ENCODE results near the gene FBP2. TPM values are rescaled to one million over a fixed set of nuclear protein-coding genes. Genes with fewer than 3 reads are reported as not detected.

Gene FBP2
- total RNA-seq, 1 experiment from 2014 or later, result not detected

DNA sequence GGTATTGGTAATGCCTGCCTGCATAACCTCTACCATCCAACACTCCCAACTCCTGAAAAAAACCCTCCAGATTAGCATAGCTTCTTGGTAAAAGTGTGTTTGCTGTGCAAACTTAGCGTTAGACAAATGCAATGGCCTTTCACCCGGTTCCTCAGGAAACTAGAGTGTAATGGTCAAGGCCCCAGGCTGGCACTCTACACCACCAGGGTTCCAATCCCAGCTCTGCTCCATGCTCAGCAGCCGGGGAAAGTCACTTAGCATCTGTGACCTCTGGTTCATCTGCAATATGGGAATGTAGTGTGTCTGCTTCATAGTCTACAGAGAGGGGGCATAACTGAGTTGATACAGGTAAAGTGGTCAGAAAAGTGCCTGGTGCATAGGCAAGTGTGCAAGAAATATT is 36.7 kb upstream of the FBP2 start:
- H3K4me1 ChIP-seq (ENCODE audit: insufficient read depth, low read length), result peaks cover 25% of the 10 kb centered on the region
- H3K79me2 ChIP-seq (ENCODE audit: low read length), result no peaks in the 10 kb centered on the region
- no peak for TF ChIP-seq EZH2phosphoT487 (IDR thresholded peaks at IDR 0.05; ENCODE audit: borderline replicate concordance, low read length)
- TF ChIP-seq EZH2 (IDR thresholded peaks at IDR 0.05; ENCODE audit: low read length, unreplicated experiment), result no peak
- TF ChIP-seq, protein P1, sequence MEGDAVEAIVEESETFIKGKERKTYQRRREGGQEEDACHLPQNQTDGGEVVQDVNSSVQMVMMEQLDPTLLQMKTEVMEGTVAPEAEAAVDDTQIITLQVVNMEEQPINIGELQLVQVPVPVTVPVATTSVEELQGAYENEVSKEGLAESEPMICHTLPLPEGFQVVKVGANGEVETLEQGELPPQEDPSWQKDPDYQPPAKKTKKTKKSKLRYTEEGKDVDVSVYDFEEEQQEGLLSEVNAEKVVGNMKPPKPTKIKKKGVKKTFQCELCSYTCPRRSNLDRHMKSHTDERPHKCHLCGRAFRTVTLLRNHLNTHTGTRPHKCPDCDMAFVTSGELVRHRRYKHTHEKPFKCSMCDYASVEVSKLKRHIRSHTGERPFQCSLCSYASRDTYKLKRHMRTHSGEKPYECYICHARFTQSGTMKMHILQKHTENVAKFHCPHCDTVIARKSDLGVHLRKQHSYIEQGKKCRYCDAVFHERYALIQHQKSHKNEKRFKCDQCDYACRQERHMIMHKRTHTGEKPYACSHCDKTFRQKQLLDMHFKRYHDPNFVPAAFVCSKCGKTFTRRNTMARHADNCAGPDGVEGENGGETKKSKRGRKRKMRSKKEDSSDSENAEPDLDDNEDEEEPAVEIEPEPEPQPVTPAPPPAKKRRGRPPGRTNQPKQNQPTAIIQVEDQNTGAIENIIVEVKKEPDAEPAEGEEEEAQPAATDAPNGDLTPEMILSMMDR (conservative IDR thresholded peaks at IDR 0.05; ENCODE audit: low read depth, low read length), result no peak
- H4K20me1 ChIP-seq (ENCODE audit: low read length), result no peaks in the 10 kb centered on the region
- BruUV-seq (replicated peaks), result no TSS peak
- no peaks in the 10 kb centered on the region for H3K9me2 ChIP-seq (replicated peaks; ENCODE audit: low read length)
- CTCF ChIA-PET, result no interaction called here
- H3K9ac ChIP-seq (ENCODE audit: low read length), result no peak overlapping the region
- H2AFZ ChIP-seq (ENCODE audit: low read length), result no peak overlapping the region
- H3K27ac ChIP-seq (ENCODE audit: low read length), result peak overlapping the region; percentile 47
- intact Hi-C loops (cut with micrococcal nuclease), result no loop called here
- no peaks in the 10 kb centered on the region for H3K9me3 ChIP-seq (ENCODE audit: low read length)
- ATAC-seq (no peak), DNase-seq (no peak)
- no peak overlapping the region for H3K4me3 ChIP-seq (ENCODE audit: low read length)
- no peaks in the 10 kb centered on the region for H3K36me3 ChIP-seq (ENCODE audit: low read depth, low read length)
- peak overlapping the region; percentile 72 for H3K4me2 ChIP-seq (ENCODE audit: low read length)
- no peaks in the 10 kb centered on the region for H3F3A ChIP-seq (ENCODE audit: low read length, unreplicated experiment)
- H3K27me3 ChIP-seq (ENCODE audit: low read length), result no peaks in the 10 kb centered on the region
- POLR2A ChIA-PET (ENCODE audit: unreplicated experiment), result interaction anchor here (0.5 kb wide), 1 partner anchor 71 kb away, joined by 3 read pairs; no protein-coding TSS in a partner anchor

DNA sequence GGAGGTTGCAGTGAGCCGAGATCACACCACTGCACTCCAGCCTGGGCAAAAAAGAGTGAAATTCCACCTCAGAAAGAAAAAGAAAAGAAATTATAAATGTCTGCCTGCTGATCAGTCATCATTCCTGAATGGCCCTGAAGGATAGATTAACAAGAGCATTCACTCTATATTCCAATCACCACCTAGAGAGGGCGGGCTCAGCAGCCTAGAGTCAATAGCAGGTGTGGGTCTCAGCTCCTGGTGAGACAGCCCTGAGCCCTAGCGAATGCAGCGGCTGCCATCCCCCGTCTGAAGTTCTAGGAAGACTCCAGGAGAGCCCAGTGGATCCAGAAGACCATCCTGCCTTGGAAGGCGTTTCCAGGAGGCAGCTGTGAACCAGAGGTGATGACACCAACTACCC is 33.7 kb upstream of the FBP2 start:
- BruUV-seq (replicated peaks), result no TSS peak
- Histone ChIP-seq H3K27ac (ENCODE audit: low read length) (no peak overlapping the region), H3K9me3 (ENCODE audit: low read length) (no peaks in the 10 kb centered on the region), H3K9me2 (replicated peaks; ENCODE audit: low read length) (no peaks in the 10 kb centered on the region), H3K36me3 (ENCODE audit: low read depth, low read length) (no peaks in the 10 kb centered on the region), H3K4me3 (ENCODE audit: low read length) (no peak overlapping the region), H3F3A (ENCODE audit: low read length, unreplicated experiment) (no peaks in the 10 kb centered on the region), H2AFZ (ENCODE audit: low read length) (no peak overlapping the region), H4K20me1 (ENCODE audit: low read length) (no peaks in the 10 kb centered on the region), H3K9ac (ENCODE audit: low read length) (no peak overlapping the region), H3K4me2 (ENCODE audit: low read length) (no peak overlapping the region), H3K4me1 (ENCODE audit: insufficient read depth, low read length) (peaks cover 23% of the 10 kb centered on the region), H3K27me3 (ENCODE audit: low read length) (no peaks in the 10 kb centered on the region), H3K79me2 (ENCODE audit: low read length) (no peaks in the 10 kb centered on the region)
- ChIA-PET CTCF (no interaction called here), POLR2A (ENCODE audit: unreplicated experiment) (no interaction called here)
- intact Hi-C loops (cut with micrococcal nuclease), result no loop called here
- TF ChIP-seq EZH2 (IDR thresholded peaks at IDR 0.05; ENCODE audit: low read length, unreplicated experiment) (no peak), EZH2phosphoT487 (IDR thresholded peaks at IDR 0.05; ENCODE audit: borderline replicate concordance, low read length) (no peak)
- TF ChIP-seq, protein P1 (conservative IDR thresholded peaks at IDR 0.05; ENCODE audit: low read depth, low read length), result no peak
- ATAC-seq (no peak), DNase-seq (no peak)

DNA sequence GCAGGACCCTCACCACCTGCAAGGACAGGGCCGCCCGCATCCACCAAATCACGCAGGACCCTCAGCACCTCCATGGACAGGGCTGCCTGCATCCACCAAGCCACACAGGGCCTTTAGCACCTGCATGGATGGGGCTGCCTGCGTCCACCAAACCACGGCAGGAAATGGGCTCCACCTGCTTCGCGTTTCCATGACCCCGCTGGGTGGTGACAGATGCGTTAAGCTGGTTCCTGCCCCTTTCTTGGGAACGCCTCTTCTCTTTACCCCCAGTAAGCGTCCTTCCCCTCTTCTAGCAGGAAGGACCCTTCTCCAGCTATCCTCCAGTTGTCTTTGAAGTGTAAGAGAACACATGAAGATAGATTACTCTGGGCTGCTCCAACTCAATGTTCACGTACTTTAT is 32.2 kb upstream of the FBP2 start:
- Histone ChIP-seq H3K9me3 (ENCODE audit: low read length) (no peaks in the 10 kb centered on the region), H3K27ac (ENCODE audit: low read length) (no peak overlapping the region), H3K9me2 (replicated peaks; ENCODE audit: low read length) (no peaks in the 10 kb centered on the region), H3K4me3 (ENCODE audit: low read length) (no peak overlapping the region), H4K20me1 (ENCODE audit: low read length) (no peaks in the 10 kb centered on the region), H2AFZ (ENCODE audit: low read length) (no peak overlapping the region), H3F3A (ENCODE audit: low read length, unreplicated experiment) (no peaks in the 10 kb centered on the region), H3K79me2 (ENCODE audit: low read length) (no peaks in the 10 kb centered on the region), H3K27me3 (ENCODE audit: low read length) (no peaks in the 10 kb centered on the region), H3K4me2 (ENCODE audit: low read length) (no peak overlapping the region), H3K9ac (ENCODE audit: low read length) (no peak overlapping the region), H3K4me1 (ENCODE audit: insufficient read depth, low read length) (peaks cover 10% of the 10 kb centered on the region), H3K36me3 (ENCODE audit: low read depth, low read length) (no peaks in the 10 kb centered on the region)
- BruUV-seq (replicated peaks), result no TSS peak
- no peak for ATAC-seq
- no peak for DNase-seq
- TF ChIP-seq, protein P1 (conservative IDR thresholded peaks at IDR 0.05; ENCODE audit: low read depth, low read length), result no peak
- TF ChIP-seq EZH2 (IDR thresholded peaks at IDR 0.05; ENCODE audit: low read length, unreplicated experiment), result no peak
- TF ChIP-seq EZH2phosphoT487 (IDR thresholded peaks at IDR 0.05; ENCODE audit: borderline replicate concordance, low read length), result no peak
- intact Hi-C loops (cut with micrococcal nuclease), result no loop called here
- ChIA-PET POLR2A (ENCODE audit: unreplicated experiment) (no interaction called here), CTCF (no interaction called here)
